ENCODE data around the gene DKK3. TPM values are rescaled to one million over a fixed set of nuclear protein-coding genes. Genes with fewer than 3 reads are reported as not detected.
A peak's percentile ranks its signal among the peaks of the same experiment; 100 is the strongest.

The DKK3 gene
- polyA plus RNA-seq, 1 of the 3 experiments (the other 2 are of a cell fraction) = 1,174 TPM

DNA sequence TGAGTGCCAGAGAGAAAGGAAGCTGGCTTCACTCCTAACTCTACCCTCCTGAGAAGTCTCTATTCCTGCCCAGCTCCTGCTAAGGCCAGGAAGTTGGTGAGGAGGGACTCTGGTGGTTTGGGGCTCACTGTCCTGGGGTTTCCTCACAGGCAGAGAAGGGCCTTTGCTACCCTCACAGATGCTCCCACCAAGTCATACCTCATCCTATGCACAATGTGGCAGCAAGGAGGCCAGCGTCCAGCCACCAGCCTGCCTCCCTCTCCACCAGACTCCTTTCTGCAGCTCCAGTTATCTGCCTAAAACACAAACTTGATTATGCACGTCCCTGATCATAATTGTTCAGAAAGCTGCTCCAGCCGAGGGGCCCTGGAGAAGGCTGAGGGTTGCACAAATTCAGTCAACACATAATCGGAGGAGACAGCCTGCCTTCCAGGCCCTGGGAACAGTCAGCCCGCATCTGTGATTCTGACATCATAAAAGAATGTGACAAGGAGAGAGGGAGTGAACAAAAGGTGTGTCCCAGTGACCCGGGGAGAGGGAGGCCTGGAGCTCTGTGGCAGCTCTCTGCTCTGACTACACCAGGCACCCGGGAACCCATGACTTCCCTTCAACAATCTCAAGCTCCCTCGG lies 28.8 kb downstream of the DKK3 start (continued):
- TF ChIP-seq, protein P1, sequence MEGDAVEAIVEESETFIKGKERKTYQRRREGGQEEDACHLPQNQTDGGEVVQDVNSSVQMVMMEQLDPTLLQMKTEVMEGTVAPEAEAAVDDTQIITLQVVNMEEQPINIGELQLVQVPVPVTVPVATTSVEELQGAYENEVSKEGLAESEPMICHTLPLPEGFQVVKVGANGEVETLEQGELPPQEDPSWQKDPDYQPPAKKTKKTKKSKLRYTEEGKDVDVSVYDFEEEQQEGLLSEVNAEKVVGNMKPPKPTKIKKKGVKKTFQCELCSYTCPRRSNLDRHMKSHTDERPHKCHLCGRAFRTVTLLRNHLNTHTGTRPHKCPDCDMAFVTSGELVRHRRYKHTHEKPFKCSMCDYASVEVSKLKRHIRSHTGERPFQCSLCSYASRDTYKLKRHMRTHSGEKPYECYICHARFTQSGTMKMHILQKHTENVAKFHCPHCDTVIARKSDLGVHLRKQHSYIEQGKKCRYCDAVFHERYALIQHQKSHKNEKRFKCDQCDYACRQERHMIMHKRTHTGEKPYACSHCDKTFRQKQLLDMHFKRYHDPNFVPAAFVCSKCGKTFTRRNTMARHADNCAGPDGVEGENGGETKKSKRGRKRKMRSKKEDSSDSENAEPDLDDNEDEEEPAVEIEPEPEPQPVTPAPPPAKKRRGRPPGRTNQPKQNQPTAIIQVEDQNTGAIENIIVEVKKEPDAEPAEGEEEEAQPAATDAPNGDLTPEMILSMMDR (IDR thresholded peaks at IDR 0.05) = no peak
- TF ChIP-seq FOXJ3 (CRISPR knock-in tag; IDR thresholded peaks at IDR 0.05) (peak; percentile 21; the same call in 1 of the 2 replicates), POLR2AphosphoS5 (IDR thresholded peaks at IDR 0.05; ENCODE audit: low read depth, low read length) (peak; percentile 58; the same call in 1 of the 2 replicates), RAD21 (IDR thresholded peaks at IDR 0.05; ENCODE audit: low read length) (no peak), TCF12 (IDR thresholded peaks at IDR 0.05) (peak; percentile 74), EP300 (IDR thresholded peaks at IDR 0.05; ENCODE audit: borderline replicate concordance in 1 of 2, low read depth in 1 of 2, low read length in 1 of 2) (peak; percentile 42 to 92; a peak in 3 of 4 replicates), CHD2 (IDR thresholded peaks at IDR 0.05; ENCODE audit: low read length, partially characterized antibody) (peak; percentile 46), MXI1 (IDR thresholded peaks at IDR 0.05; ENCODE audit: low read depth, low read length) (peak; percentile 14; the same call in 1 of the 2 replicates), NFIC (IDR thresholded peaks at IDR 0.05; ENCODE audit: borderline replicate concordance) (no peak), TAF1 (IDR thresholded peaks at IDR 0.05; ENCODE audit: borderline replicate concordance, low read depth, low read length) (no peak), SIN3A (IDR thresholded peaks at IDR 0.05; ENCODE audit: borderline replicate concordance, low read depth, low read length) (peak; percentile 82; the same call in 1 of the 2 replicates)

DNA sequence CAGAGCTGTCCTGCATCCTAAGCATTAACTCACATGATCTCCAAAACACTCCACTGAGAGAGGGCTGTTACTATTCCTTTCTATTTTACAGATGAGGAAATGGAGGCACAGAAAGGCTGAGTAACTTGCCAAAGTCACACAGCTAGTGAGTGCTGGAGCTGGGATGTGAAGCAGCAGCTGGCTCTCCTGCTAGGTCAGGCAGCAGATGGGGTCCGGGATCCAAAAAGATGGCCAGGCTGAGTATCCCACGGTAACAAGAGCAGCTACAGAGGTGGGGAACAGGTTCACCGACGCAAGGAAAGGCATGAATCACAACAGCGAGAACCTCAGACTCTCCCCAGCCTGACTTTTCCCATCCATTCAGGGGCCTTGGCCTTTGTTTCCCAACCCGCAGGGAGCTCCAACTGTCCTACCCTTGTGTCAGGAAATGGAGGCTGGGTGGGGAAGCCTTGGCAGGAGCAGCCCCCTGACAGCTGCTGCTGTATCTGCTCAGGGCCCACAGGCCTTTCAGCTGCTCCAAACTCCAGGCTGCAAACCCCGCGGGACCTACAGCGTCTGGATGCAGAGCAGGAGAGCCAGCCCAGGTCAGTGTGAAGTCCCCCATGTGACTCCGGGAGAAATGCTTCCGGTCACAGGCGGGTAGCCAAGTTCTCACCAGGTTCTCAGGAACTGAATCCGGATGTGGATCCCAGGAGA lies 29.5 kb downstream of the DKK3 start:
- no peak overlapping the region for H3K4me3 ChIP-seq (ENCODE audit: low read depth in 2 of 2, low read length in 1 of 2)
- H4K20me1 ChIP-seq (ENCODE audit: insufficient read depth) = no peaks in the 10 kb centered on the region
- peak overlapping the region; percentile 99 to 100 for H3K27ac ChIP-seq (ENCODE audit: low read depth in 2 of 2, low read length in 1 of 2)
- H3K79me2 ChIP-seq (ENCODE audit: insufficient read depth) = peaks cover 67% of the 10 kb centered on the region
- H3K9ac ChIP-seq = peak overlapping the region; percentile 79
- H3K9me3 ChIP-seq = no peaks in the 10 kb centered on the region
- H3K4me1 ChIP-seq (ENCODE audit: control insufficient read depth in 1 of 2, insufficient read depth in 2 of 2, low read depth in 1 of 2, low read length in 1 of 2) = peaks cover 80 to 87% of the 10 kb centered on the region in 2 experiments
- H3K36me3 ChIP-seq (replicated peaks in 1 of 2; ENCODE audit: control insufficient read depth in 1 of 2, insufficient read depth in 2 of 2, low read length in 1 of 2) = peaks cover 26 to 31% of the 10 kb centered on the region in 2 experiments
- H2AFZ ChIP-seq (ENCODE audit: low read depth) = no peak overlapping the region
- 60% methylated on average over 7 of the region's 13 CpGs for WGBS (ENCODE audit: low lambda C conversion rate)
- TF ChIP-seq RAD21 (IDR thresholded peaks at IDR 0.05; ENCODE audit: low read length) (no peak), NFIC (IDR thresholded peaks at IDR 0.05; ENCODE audit: borderline replicate concordance) (peak; percentile 78), EP300 (IDR thresholded peaks at IDR 0.05; ENCODE audit: borderline replicate concordance in 1 of 2, low read depth in 1 of 2, low read length in 1 of 2) (peak; percentile 27 to 35; a peak in 2 of 4 replicates), CHD2 (IDR thresholded peaks at IDR 0.05; ENCODE audit: low read length, partially characterized antibody) (peak; percentile 61), TEAD4 (IDR thresholded peaks at IDR 0.05; ENCODE audit: borderline replicate concordance, insufficient read depth) (no peak), GABPA (IDR thresholded peaks at IDR 0.05; ENCODE audit: low read depth) (peak; percentile 51; the same call in 1 of the 2 replicates), ELF1 (IDR thresholded peaks at IDR 0.05) (0 out of 2 replicates have a peak, but pooled peaks have one; percentile 25), TCF12 (IDR thresholded peaks at IDR 0.05) (peak; percentile 16; the same call in 1 of the 2 replicates)
- TF ChIP-seq, protein P2, sequence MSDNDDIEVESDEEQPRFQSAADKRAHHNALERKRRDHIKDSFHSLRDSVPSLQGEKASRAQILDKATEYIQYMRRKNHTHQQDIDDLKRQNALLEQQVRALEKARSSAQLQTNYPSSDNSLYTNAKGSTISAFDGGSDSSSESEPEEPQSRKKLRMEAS (IDR thresholded peaks at IDR 0.05; ENCODE audit: low read depth) = no peak; the same call in 1 of the 2 replicates
- TF ChIP-seq, protein P3, sequence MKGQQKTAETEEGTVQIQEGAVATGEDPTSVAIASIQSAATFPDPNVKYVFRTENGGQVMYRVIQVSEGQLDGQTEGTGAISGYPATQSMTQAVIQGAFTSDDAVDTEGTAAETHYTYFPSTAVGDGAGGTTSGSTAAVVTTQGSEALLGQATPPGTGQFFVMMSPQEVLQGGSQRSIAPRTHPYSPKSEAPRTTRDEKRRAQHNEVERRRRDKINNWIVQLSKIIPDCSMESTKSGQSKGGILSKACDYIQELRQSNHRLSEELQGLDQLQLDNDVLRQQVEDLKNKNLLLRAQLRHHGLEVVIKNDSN (IDR thresholded peaks at IDR 0.05; ENCODE audit: borderline replicate concordance, low read depth) = peak; percentile 80
- TF ChIP-seq, protein P4, sequence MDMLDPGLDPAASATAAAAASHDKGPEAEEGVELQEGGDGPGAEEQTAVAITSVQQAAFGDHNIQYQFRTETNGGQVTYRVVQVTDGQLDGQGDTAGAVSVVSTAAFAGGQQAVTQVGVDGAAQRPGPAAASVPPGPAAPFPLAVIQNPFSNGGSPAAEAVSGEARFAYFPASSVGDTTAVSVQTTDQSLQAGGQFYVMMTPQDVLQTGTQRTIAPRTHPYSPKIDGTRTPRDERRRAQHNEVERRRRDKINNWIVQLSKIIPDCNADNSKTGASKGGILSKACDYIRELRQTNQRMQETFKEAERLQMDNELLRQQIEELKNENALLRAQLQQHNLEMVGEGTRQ (IDR thresholded peaks at IDR 0.05; ENCODE audit: borderline replicate concordance, low read depth, low read length) = 0 out of 2 replicates have a peak, but pooled peaks have one; percentile 46
- TF ChIP-seq, protein P5, sequence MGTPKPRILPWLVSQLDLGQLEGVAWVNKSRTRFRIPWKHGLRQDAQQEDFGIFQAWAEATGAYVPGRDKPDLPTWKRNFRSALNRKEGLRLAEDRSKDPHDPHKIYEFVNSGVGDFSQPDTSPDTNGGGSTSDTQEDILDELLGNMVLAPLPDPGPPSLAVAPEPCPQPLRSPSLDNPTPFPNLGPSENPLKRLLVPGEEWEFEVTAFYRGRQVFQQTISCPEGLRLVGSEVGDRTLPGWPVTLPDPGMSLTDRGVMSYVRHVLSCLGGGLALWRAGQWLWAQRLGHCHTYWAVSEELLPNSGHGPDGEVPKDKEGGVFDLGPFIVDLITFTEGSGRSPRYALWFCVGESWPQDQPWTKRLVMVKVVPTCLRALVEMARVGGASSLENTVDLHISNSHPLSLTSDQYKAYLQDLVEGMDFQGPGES (IDR thresholded peaks at IDR 0.05; ENCODE audit: low read depth, low read length) = no peak
- ChIA-PET CTCF (interaction anchor here (0.6 to 6.3 kb wide), 8 partner anchors 8 to 65 kb away, joined by 3 to 39 read pairs (median 4); no protein-coding TSS in a partner anchor), POLR2A (interaction anchor here (0.9 to 2.2 kb wide), 10 partner anchors 10 to 1122 kb away, joined by 4 to 21 read pairs (median 6); partner anchors contain the start of genes DKK3, USP47 and ZBED5)
- peak; percentile 73 for DNase-seq
- peak overlapping the region; percentile 54; the same call in 1 of the 2 replicates for H3K4me2 ChIP-seq
- peaks cover 85% of the 10 kb centered on the region for H3F3A ChIP-seq (replicated peaks; ENCODE audit: insufficient read depth)
- no peaks in the 10 kb centered on the region for H3K27me3 ChIP-seq (ENCODE audit: insufficient read depth)
- H3K9me2 ChIP-seq = no peaks in the 10 kb centered on the region
